ENCODE measurements around the gene TBCB. TPM values are rescaled to one million over a fixed set of nuclear protein-coding genes. Genes with fewer than 3 reads are reported as not detected.

Gene TBCB
- total and polyA plus RNA-seq, 2 of the 4 experiments (the other 2 are of a cell fraction), result 182 to 269 TPM

GRCh38 chr19:36093146-36093662 lies 22.1 kb upstream of the TBCB start:
- H3K4me1 ChIP-seq (ENCODE audit: control insufficient read depth, insufficient read depth, low read length), result no peaks in the 10 kb centered on the region
- no peak overlapping the region for H4K5ac ChIP-seq (ENCODE audit: low read depth, low read length)
- ChIA-PET POLR2A (ENCODE audit: unreplicated experiment) (no interaction called here), CTCF (no interaction called here)
- dilution Hi-C loops (cut with HindIII; ENCODE audit: low sequenced_read_pairs, unreplicated experiment), result no loop called here
- ATAC-seq (ENCODE audit: low read depth) (no peak), DNase-seq (no peak)
- H4K91ac ChIP-seq (ENCODE audit: insufficient read depth, low read depth, low read length), result no peak overlapping the region
- no peak overlapping the region for H3K4me3 ChIP-seq (ENCODE audit: insufficient read depth, low read depth, low read length)
- H3K56ac ChIP-seq (ENCODE audit: extremely low read depth, insufficient read depth, low read length), result no peak overlapping the region
- no peaks in the 10 kb centered on the region for H4K20me1 ChIP-seq (ENCODE audit: insufficient read depth, low read length)
- in situ Hi-C loops (cut with MboI; ENCODE audit: low sequenced_read_pairs), result no loop called here
- no peak overlapping the region for H4K8ac ChIP-seq (ENCODE audit: low read depth in 2 of 2, low read length in 2 of 2)
- no peak overlapping the region for H3K4me2 ChIP-seq (ENCODE audit: low read depth, low read length)
- H2AK5ac ChIP-seq (ENCODE audit: low read depth, low read length), result no peak overlapping the region
- no CpG with 5 or more reads among the region's 5 CpGs for WGBS, 2 experiments (ENCODE audit: extremely low coverage in 2 of 2, insufficient read length in 1 of 2)
- no peaks in the 10 kb centered on the region for H3K79me1 ChIP-seq (ENCODE audit: low read depth in 1 of 2, low read length in 2 of 2)
- no peak overlapping the region for H2BK120ac ChIP-seq (ENCODE audit: low read depth, low read length)
- H2AK9ac ChIP-seq (replicated peaks; ENCODE audit: low read depth, low read length, poor library complexity), result no peak overlapping the region
- 0 out of 2 replicates have a peak, but pooled peaks cover 6% of the 10 kb centered on the region for H3K9me1 ChIP-seq (ENCODE audit: insufficient read depth, low read length)
- no peak overlapping the region for H3K14ac ChIP-seq (replicated peaks; ENCODE audit: low read depth, low read length)
- no peak overlapping the region for H2BK5ac ChIP-seq (ENCODE audit: low read depth, low read length, poor library complexity, severe bottlenecking)
- no peak overlapping the region for H2AFZ ChIP-seq (replicated peaks; ENCODE audit: low read length, poor library complexity)
- H3K36me3 ChIP-seq (ENCODE audit: control insufficient read depth, insufficient read depth, low read length), result peaks cover 16% of the 10 kb centered on the region
- H2BK15ac ChIP-seq (ENCODE audit: low read depth, low read length), result no peak overlapping the region
- H2BK20ac ChIP-seq (ENCODE audit: low read depth, low read length), result no peak overlapping the region
- H3K9ac ChIP-seq (ENCODE audit: low read depth, low read length), result no peak overlapping the region
- H3K23ac ChIP-seq (ENCODE audit: low read depth, low read length), result no peak overlapping the region
- no peaks in the 10 kb centered on the region for H3K9me3 ChIP-seq (ENCODE audit: control insufficient read depth, insufficient read depth, low read length)
- H3K18ac ChIP-seq (ENCODE audit: low read depth, low read length), result no peak overlapping the region
- H3K4ac ChIP-seq (ENCODE audit: low read depth, low read length), result no peak overlapping the region
- H3K27me3 ChIP-seq (ENCODE audit: control insufficient read depth, insufficient read depth, low read length), result no peaks in the 10 kb centered on the region
- intact Hi-C loops (cut with micrococcal nuclease), result no loop called here
- BruUV-seq (replicated peaks), result no TSS peak
- TF ChIP-seq CHD1 (IDR thresholded peaks at IDR 0.05; ENCODE audit: low read depth, low read length), result no peak
- TF ChIP-seq CEBPB (IDR thresholded peaks at IDR 0.05; ENCODE audit: low read depth, low read length), result no peak
- TF ChIP-seq ELK1 (IDR thresholded peaks at IDR 0.05; ENCODE audit: borderline replicate concordance, low read depth, low read length), result no peak
- no peak for TF ChIP-seq CTCF (conservative IDR thresholded peaks at IDR 0.05; ENCODE audit: low read depth, low read length)
- no peak for TF ChIP-seq BHLHE40 (IDR thresholded peaks at IDR 0.05; ENCODE audit: low read depth, low read length)
- TF ChIP-seq POLR2A (IDR thresholded peaks at IDR 0.05; ENCODE audit: low read depth, low read length), result no peak
- no peak for TF ChIP-seq RFX5 (IDR thresholded peaks at IDR 0.05; ENCODE audit: low read depth, low read length)
- H3K27ac ChIP-seq (ENCODE audit: insufficient read depth, low read length), result no peak overlapping the region
